ENCODE measurements around the gene TSNAXIP1. TPM values are rescaled to one million over a fixed set of nuclear protein-coding genes. Genes with fewer than 3 reads are reported as not detected.

Gene TSNAXIP1
- total and polyA plus RNA-seq, 4 donors, result 0.09 to 1.5 (median 0.69) TPM

- no peak for TF ChIP-seq YY1 (IDR thresholded peaks at IDR 0.05)
- TF ChIP-seq RXRA (IDR thresholded peaks at IDR 0.05), result no peak
- no peak for TF ChIP-seq MAX (IDR thresholded peaks at IDR 0.05)
- TF ChIP-seq FOXA1 (IDR thresholded peaks at IDR 0.05), result no peak
- TF ChIP-seq TAF1 (conservative IDR thresholded peaks at IDR 0.05), result no peak
- TF ChIP-seq REST (IDR thresholded peaks at IDR 0.05), result no peak
- TF ChIP-seq RAD21 (IDR thresholded peaks at IDR 0.05), result no peak
- WGBS, result 94% methylated on average over 5 of the region's 5 CpGs
These were observed 50.3 kb downstream of the TSNAXIP1 start for GRCh38 chr16:67856927-67857546.

GRCh38 chr16:67857547-67858233 is 51.0 kb downstream of the TSNAXIP1 start:
- DNase-seq (ENCODE audit: low spot score), result peak; percentile 55

More at GRCh38 chr16:67856927-67857546, 50.3 kb downstream of the TSNAXIP1 start:
- no peaks in the 10 kb centered on the region for H3K36me3 ChIP-seq (ENCODE audit: control insufficient read depth in 4 of 4, insufficient read depth in 3 of 4, low read depth in 1 of 4, low read length in 3 of 4)
- H3K27me3 ChIP-seq (ENCODE audit: control insufficient read depth in 4 of 4, insufficient read depth in 4 of 4, low read length in 3 of 4), result no peaks in the 10 kb centered on the region
- H3K9me3 ChIP-seq (ENCODE audit: control insufficient read depth in 4 of 4, low read length in 3 of 4), result no peaks in the 10 kb centered on the region
- no peak overlapping the region for H3K9ac ChIP-seq (ENCODE audit: low read depth in 1 of 2, low read length in 2 of 2)
- no peak for DNase-seq (ENCODE audit: low spot score)
- peak overlapping the region; percentile 22 to 81 for H3K27ac ChIP-seq (ENCODE audit: low read depth in 1 of 2, low read length in 2 of 2)
- H3K4me1 ChIP-seq (ENCODE audit: control insufficient read depth in 4 of 4, insufficient read depth in 4 of 4, low read length in 3 of 4), result peaks cover 11 to 22% (median 17%) of the 10 kb centered on the region in 4 donors
- H3K4me3 ChIP-seq (ENCODE audit: low read depth in 1 of 3, low read length in 3 of 3), result no peak overlapping the region

More at GRCh38 chr16:67857547-67858233, 51.0 kb downstream of the TSNAXIP1 start:
- 34% methylated on average over 3 of the region's 3 CpGs for WGBS
- H3K4me3 ChIP-seq (ENCODE audit: low read depth in 1 of 3, low read length in 3 of 3), result no peak overlapping the region
- peaks cover 11 to 22% (median 17%) of the 10 kb centered on the region in 4 donors for H3K4me1 ChIP-seq (ENCODE audit: control insufficient read depth in 4 of 4, insufficient read depth in 4 of 4, low read length in 3 of 4)
- no peaks in the 10 kb centered on the region for H3K36me3 ChIP-seq (ENCODE audit: control insufficient read depth in 4 of 4, insufficient read depth in 3 of 4, low read depth in 1 of 4, low read length in 3 of 4)
- H3K27ac ChIP-seq (ENCODE audit: low read depth in 1 of 2, low read length in 2 of 2), result peak overlapping the region; percentile 77 to 90
- H3K9me3 ChIP-seq (ENCODE audit: control insufficient read depth in 4 of 4, low read length in 3 of 4), result no peaks in the 10 kb centered on the region
- H3K9ac ChIP-seq (ENCODE audit: low read depth in 1 of 2, low read length in 2 of 2), result no peak overlapping the region
- TF ChIP-seq GABPA (IDR thresholded peaks at IDR 0.05 in 1 of 2, conservative IDR thresholded peaks at IDR 0.05 in 1 of 2) (peak in 1 of 2 donors; percentile 69), SP1 (IDR thresholded peaks at IDR 0.05) (peak; percentile 88), ATF3 (IDR thresholded peaks at IDR 0.05) (peak; percentile 75), JUND (IDR thresholded peaks at IDR 0.05) (peak; percentile 69 to 96), TAF1 (conservative IDR thresholded peaks at IDR 0.05) (no peak), HNF4A (conservative IDR thresholded peaks at IDR 0.05) (peak; percentile 88 to 95), HNF4G (IDR thresholded peaks at IDR 0.05) (peak; percentile 52), EGR1 (IDR thresholded peaks at IDR 0.05; ENCODE audit: low read depth in 2 of 2) (peak; percentile 83 to 93), RXRA (IDR thresholded peaks at IDR 0.05) (peak; percentile 89 to 98), FOXA2 (IDR thresholded peaks at IDR 0.05) (peak; percentile 66), RAD21 (IDR thresholded peaks at IDR 0.05) (peak; percentile 55 to 57), ZBTB33 (IDR thresholded peaks at IDR 0.05) (peak; percentile 95), MAX (IDR thresholded peaks at IDR 0.05) (peak; percentile 97), REST (IDR thresholded peaks at IDR 0.05) (peak; percentile 81), YY1 (IDR thresholded peaks at IDR 0.05) (peak; percentile 82), CTCF (IDR thresholded peaks at IDR 0.05; ENCODE audit: low read depth, low read length, missing input control) (no peak), FOXA1 (IDR thresholded peaks at IDR 0.05) (peak; percentile 72), NR2F2 (IDR thresholded peaks at IDR 0.05) (peak; percentile 73)
- H3K27me3 ChIP-seq (ENCODE audit: control insufficient read depth in 4 of 4, insufficient read depth in 4 of 4, low read length in 3 of 4), result no peaks in the 10 kb centered on the region
